Left colon (tissue), 2 donors: ENCODE measurements around the gene HMCN2. TPM values are rescaled to one million over a fixed set of nuclear protein-coding genes. Genes with fewer than 3 reads are reported as not detected.

Experiments used
- ATAC-seq: fragments of 200-7000 bp; cut with Tn5 transposase; one replicate; pipeline ENCODE4 v1.9.1; 2020; ENCODE audit warnings: mild to moderate bottlenecking, moderate library complexity
- DNase-seq, 2 donors: peaks; one replicate each; pipeline ENCODE4 v3.0.0-alpha.2; 2020
- intact Hi-C, 2 donors: fragments of 100-400 bp; cut with DNase I in 1 of 2; cut with micrococcal nuclease in 1 of 2; formaldehyde crosslinking; loops; one replicate each; pipeline versions ENCODE4 v1.11.2 to v1.14.0; 2022; cut with DNase I, micrococcal nuclease
- total RNA-seq, 2 donors: library from RNA; stranded (reverse); fragmentation: NEBNext Ultra II Directional; extraction: Animal tissue kit (Norgen Biotek cat#: 25700); gene quantifications; one replicate each; pipeline ENCODE4 v1.2.1, GENCODE V29; 2021
- donor health status: DM: no; HTN: no; CAD: no.
- donor health status: DM: yes; HTN: yes; CAD: no.

The HMCN2 gene
- total RNA-seq, 2 donors from 2014 or later: 19.1 to 23.3 TPM

GRCh38 chr9:130285271-130285670, 19.7 kb downstream of the HMCN2 start:
- intact Hi-C loops: no loop called here
- no peak for DNase-seq
- ATAC-seq: no peak

GRCh38 chr9:130286072-130286770, 20.7 kb downstream of the HMCN2 start:
- ATAC-seq (no peak), DNase-seq (no peak)
- intact Hi-C loops: no loop called here

- ATAC-seq (no peak), DNase-seq (no peak)
- intact Hi-C loops: no loop called here
These were observed 21.3 kb downstream of the HMCN2 start for GRCh38 chr9:130286781-130287428.

- ATAC-seq (peak; percentile 64), DNase-seq (no peak)
- intact Hi-C loops: no loop called here
These were observed 22.2 kb downstream of the HMCN2 start for GRCh38 chr9:130287736-130288135.

- ATAC-seq: no peak
- intact Hi-C loops: no loop called here
- no peak for DNase-seq
These were observed 22.8 kb downstream of the HMCN2 start for GRCh38 chr9:130288393-130288792.

- no peak for DNase-seq
- no peak for ATAC-seq
- intact Hi-C loops: no loop called here
These were observed 23.5 kb downstream of the HMCN2 start for GRCh38 chr9:130288926-130289690.

GRCh38 chr9:130289711-130290241, 24.2 kb downstream of the HMCN2 start:
- DNase-seq (no peak), ATAC-seq (no peak)
- intact Hi-C loops: no loop called here

- no peak for ATAC-seq
- intact Hi-C loops: no loop called here
- peak in 1 of 2 donors; percentile 57 for DNase-seq
These were observed 25.0 kb downstream of the HMCN2 start for GRCh38 chr9:130290291-130291181.

GRCh38 chr9:130291474-130291873, 25.9 kb downstream of the HMCN2 start:
- intact Hi-C loops: no loop called here
- ATAC-seq: no peak
- no peak for DNase-seq

- intact Hi-C loops: no loop called here
- DNase-seq: no peak
- ATAC-seq: no peak
These were observed 26.5 kb downstream of the HMCN2 start for GRCh38 chr9:130292106-130292505.

- DNase-seq (no peak), ATAC-seq (no peak)
- intact Hi-C loops: no loop called here
These were observed 29.1 kb downstream of the HMCN2 start for GRCh38 chr9:130294664-130295063.

GRCh38 chr9:130295431-130295830, 29.9 kb downstream of the HMCN2 start:
- intact Hi-C loops: no loop called here
- ATAC-seq (no peak), DNase-seq (no peak)

GRCh38 chr9:130295945-130296782, 30.6 kb downstream of the HMCN2 start:
- DNase-seq: peak in 1 of 2 donors; percentile 10
- no peak for ATAC-seq
- intact Hi-C loops: no loop called here

GRCh38 chr9:130296783-130297055, 31.2 kb downstream of the HMCN2 start:
- ATAC-seq (no peak), DNase-seq (no peak)
- intact Hi-C loops: no loop called here

GRCh38 chr9:130297371-130297770, 31.8 kb downstream of the HMCN2 start:
- ATAC-seq (no peak), DNase-seq (no peak)
- intact Hi-C loops: no loop called here

- ATAC-seq: no peak
- intact Hi-C loops: no loop called here
- DNase-seq: no peak
These were observed 33.2 kb downstream of the HMCN2 start for GRCh38 chr9:130298662-130299279.

- no peak for ATAC-seq
- DNase-seq: no peak
- intact Hi-C loops: no loop called here
These were observed 34.4 kb downstream of the HMCN2 start for GRCh38 chr9:130299785-130300615.
